Caco-2 (cell line): ENCODE measurements around the gene CASZ1. TPM values are rescaled to one million over a fixed set of nuclear protein-coding genes. Genes with fewer than 3 reads are reported as not detected.

ENCODE experiments used
- BruUV-seq: library from RNA; stranded (reverse); fragments of 400-500 nt; replicated peaks from 2 replicates; lab custom pipeline; 2021; lab: Mats Ljungman, UMichigan
- CTCF ChIA-PET: fragments of 300-600 bp; sonication (Branson Sonifier 250); formaldehyde crosslinking; loops from one replicate; lab custom pipeline; 2022; ENCODE audit warnings: antibody characterized with exemption; lab: Charles Lee
- POLR2A ChIA-PET: fragments of 300-600 bp; sonication (Branson Sonifier 250); formaldehyde crosslinking; loops from one replicate; lab custom pipeline; 2022; ENCODE audit warnings: antibody characterized with exemption; lab: Charles Lee
- DNase-seq, 2 experiments: peaks; one replicate each; pipeline versions ENCODE4 v3.0.0 to v3.0.0-alpha.2; 2020 to 2022
- H3K27me3 ChIP-seq: replicated peaks from 2 replicates; pipeline ENCODE4 v1.6.0; 2011; ENCODE audit warnings: low read length; ENCODE audit not compliant: control insufficient read depth, insufficient read depth
- H3K36me3 ChIP-seq: 2 replicates; pipeline ENCODE4 v1.5.1; 2011; ENCODE audit warnings: low read length; ENCODE audit not compliant: control insufficient read depth, insufficient read depth
- H3K4me1 ChIP-seq: fragments of 250-450 bp; sonication (Bioruptor Pico); 2 replicates; pipeline ENCODE4 v1.5.1; 2020; ENCODE audit warnings: mild to moderate bottlenecking
- H3K4me3 ChIP-seq: 2 replicates; pipeline ENCODE4 v1.5.1; 2011; ENCODE audit warnings: low read depth, mild to moderate bottlenecking, control low read depth, low read length
- H3K9me3 ChIP-seq: fragments of 250-450 bp; sonication (Bioruptor Pico); 2 replicates; pipeline ENCODE4 v1.5.1; 2020; ENCODE audit warnings: mild to moderate bottlenecking, moderate library complexity
- H3K27ac Mint-ChIP-seq: one replicate; pipeline ENCODE4 v1.8.0; 2022; ENCODE audit warnings: mixed read lengths; ENCODE audit not compliant: unreplicated experiment
- H3K27me3 Mint-ChIP-seq: one replicate; pipeline ENCODE4 v1.8.0; 2022; ENCODE audit warnings: mixed read lengths; ENCODE audit not compliant: insufficient read depth, unreplicated experiment
- H3K36me3 Mint-ChIP-seq: one replicate; pipeline ENCODE4 v1.8.0; 2022; ENCODE audit warnings: mild to moderate bottlenecking, mixed read lengths; ENCODE audit not compliant: insufficient read depth, unreplicated experiment
- H3K4me1 Mint-ChIP-seq: one replicate; pipeline ENCODE4 v1.8.0; 2022; ENCODE audit warnings: low read depth, mixed read lengths; ENCODE audit not compliant: unreplicated experiment
- H3K4me3 Mint-ChIP-seq: one replicate; pipeline ENCODE4 v1.8.0; 2022; ENCODE audit warnings: mild to moderate bottlenecking, moderate library complexity, mixed read lengths; ENCODE audit not compliant: unreplicated experiment
- H3K9me3 Mint-ChIP-seq: one replicate; pipeline ENCODE4 v1.8.0; 2022; ENCODE audit warnings: mixed read lengths; ENCODE audit not compliant: unreplicated experiment
- intact Hi-C: fragments of 100-400 bp; cut with micrococcal nuclease; formaldehyde crosslinking; loops from one replicate; pipeline ENCODE4 v1.10.0; 2022; ENCODE audit not compliant: unreplicated experiment
- total RNA-seq: library from RNA; stranded (reverse); gene quantifications from 2 replicates; pipeline ENCODE4 v1.2.3, GENCODE V29; 2022
- TF ChIP-seq, protein P1 (sequence below), 2 experiments: fragments of 200-600 bp in 1 of 2; IDR thresholded peaks; 1 replicate in 1 of 2; 2 replicates in 1 of 2; pipeline versions ENCODE4 v1.5.1 to v1.8.0; 2011 to 2022; ENCODE audit warnings: antibody characterized with exemption in 1 of 2, control low read depth in 1 of 2, inconsistent platforms in 1 of 2, low read depth in 1 of 2, low read length in 1 of 2, mild to moderate bottlenecking in 1 of 2, moderate library complexity in 1 of 2; ENCODE audit not compliant: insufficient read depth in 1 of 2, severe bottlenecking in 1 of 2, unreplicated experiment in 1 of 2

CASZ1 gene
- total RNA-seq, 1 experiment from 2014 or later = 10.9 TPM

DNA sequence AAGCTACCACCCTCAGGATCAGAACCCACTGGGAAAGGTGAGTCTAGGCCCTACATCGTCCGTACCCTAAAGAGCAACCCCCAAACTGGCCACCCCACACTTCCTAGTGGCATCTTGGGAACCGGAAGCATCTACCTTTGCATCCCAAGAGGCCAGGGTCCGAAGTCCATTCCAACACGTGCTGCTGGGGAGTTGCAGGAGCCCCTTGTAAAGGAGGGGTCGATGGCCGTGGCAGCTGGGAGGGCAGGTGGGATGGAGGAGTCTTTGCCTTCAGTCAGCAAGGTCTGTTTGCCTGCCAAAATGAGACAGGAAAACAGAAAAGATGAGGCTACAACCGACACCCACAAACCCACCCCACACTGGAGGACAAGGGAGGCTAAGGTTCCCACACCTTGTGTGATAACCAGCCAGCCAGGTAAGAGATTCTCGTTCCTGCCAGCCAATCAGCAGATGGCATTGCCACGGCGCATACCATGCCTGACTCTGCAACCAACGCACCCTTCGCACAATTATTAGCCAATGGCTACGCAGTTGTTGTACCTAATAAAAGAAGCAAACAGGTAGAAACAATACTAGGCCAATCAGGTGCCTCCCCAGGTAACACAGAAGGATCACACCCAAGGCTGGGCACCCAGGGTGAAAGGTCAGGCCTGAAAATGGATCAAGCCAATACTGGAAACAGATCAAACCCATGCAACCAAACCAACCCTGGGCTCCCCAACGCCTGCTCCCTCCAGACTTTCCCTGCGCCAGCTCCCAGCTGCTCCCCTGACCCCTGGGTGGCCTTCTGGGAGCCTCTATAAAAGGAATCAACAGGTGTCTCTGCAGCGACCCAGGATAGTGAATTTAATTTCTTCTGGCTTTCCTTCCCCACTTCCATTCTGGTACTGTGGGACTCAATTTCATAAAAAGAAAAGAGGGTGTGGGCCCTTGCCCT lies 35.6 kb downstream of the CASZ1 start:
- intact Hi-C loops = no loop called here
- ChIA-PET CTCF (no interaction called here), POLR2A (no interaction called here)
- BruUV-seq = no TSS peak
- Mint-ChIP-seq H3K4me3 (no peak overlapping the region), H3K4me1 (peaks cover 6% of the 10 kb centered on the region), H3K27me3 (no peaks in the 10 kb centered on the region), H3K9me3 (no peaks in the 10 kb centered on the region), H3K27ac (no peak overlapping the region), H3K36me3 (no peaks in the 10 kb centered on the region)
- TF ChIP-seq, protein P1, sequence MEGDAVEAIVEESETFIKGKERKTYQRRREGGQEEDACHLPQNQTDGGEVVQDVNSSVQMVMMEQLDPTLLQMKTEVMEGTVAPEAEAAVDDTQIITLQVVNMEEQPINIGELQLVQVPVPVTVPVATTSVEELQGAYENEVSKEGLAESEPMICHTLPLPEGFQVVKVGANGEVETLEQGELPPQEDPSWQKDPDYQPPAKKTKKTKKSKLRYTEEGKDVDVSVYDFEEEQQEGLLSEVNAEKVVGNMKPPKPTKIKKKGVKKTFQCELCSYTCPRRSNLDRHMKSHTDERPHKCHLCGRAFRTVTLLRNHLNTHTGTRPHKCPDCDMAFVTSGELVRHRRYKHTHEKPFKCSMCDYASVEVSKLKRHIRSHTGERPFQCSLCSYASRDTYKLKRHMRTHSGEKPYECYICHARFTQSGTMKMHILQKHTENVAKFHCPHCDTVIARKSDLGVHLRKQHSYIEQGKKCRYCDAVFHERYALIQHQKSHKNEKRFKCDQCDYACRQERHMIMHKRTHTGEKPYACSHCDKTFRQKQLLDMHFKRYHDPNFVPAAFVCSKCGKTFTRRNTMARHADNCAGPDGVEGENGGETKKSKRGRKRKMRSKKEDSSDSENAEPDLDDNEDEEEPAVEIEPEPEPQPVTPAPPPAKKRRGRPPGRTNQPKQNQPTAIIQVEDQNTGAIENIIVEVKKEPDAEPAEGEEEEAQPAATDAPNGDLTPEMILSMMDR (IDR thresholded peaks at IDR 0.05; ENCODE audit: insufficient read depth in 1 of 2, low read depth in 1 of 2, low read length in 1 of 2, severe bottlenecking in 1 of 2, unreplicated experiment in 1 of 2) = no peak
- Histone ChIP-seq H3K9me3 (no peaks in the 10 kb centered on the region), H3K27me3 (no peaks in the 10 kb centered on the region), H3K36me3 (no peaks in the 10 kb centered on the region), H3K4me3 (no peak overlapping the region), H3K4me1 (peaks cover 10% of the 10 kb centered on the region)
- DNase-seq = no peak

DNA sequence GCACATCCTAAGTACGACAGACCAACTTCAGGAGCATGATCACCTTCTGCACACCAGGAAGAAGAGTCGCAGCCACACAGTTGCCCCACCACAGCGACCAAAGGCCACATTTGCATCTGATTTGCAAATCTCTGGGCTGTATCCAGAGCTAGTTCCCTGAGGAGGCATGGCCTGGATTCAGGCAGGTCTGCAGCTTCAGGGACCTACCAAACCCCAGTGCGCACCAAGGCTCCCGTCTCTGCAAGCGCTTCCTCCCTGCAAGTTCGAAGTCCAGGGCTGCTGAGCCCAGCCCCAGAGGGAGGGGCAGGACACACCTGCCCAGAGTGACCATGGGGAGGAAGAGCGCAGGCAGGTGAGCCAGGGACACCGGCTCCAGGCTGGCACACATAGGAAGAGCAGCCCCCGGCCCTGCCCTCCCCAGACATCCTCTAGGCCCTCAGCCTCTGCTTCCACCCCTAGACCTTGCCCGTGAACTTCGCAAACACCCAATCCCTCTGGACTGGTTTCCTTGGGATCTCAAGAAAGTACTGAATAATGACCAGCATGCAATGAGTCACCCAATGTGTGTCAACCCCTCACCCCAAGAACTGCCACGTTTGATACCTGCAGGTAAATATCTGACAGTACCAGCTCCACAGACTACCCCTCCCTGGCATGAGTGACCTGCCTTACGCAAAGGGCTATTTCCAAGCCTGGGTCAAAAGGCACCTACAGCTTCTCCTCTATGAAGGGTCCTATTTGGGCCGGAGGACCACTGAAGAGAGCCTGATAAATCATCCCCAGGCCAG lies 36.8 kb downstream of the CASZ1 start:
- POLR2A ChIA-PET = no interaction called here
- H3K36me3 ChIP-seq = no peaks in the 10 kb centered on the region
- peak; percentile 36 to 61 for DNase-seq

DNA sequence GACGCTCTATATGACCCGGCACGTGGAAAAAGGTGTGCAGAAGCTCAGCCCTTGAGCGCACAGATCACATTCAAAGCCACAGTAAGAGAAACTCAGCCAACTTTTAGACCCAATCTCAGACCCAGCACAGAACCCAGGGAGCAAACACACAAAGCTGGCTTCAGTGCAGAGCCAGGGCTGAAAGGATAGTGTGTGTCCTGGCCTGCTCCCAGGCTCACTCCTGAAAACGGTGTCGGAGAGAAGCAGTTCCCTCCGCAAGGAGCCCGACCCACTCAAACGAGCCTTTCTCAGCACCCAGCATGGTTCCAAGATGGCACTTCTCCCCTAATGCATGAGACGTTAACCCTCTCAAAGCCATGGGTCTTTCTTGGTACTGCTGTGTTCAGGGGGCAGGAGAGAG lies 39.6 kb downstream of the CASZ1 start:
- peaks cover 10% of the 10 kb centered on the region for H3K4me1 ChIP-seq
- peaks cover 6% of the 10 kb centered on the region for H3K4me1 Mint-ChIP-seq
- ChIA-PET POLR2A (no interaction called here), CTCF (no interaction called here)
- H3K36me3 ChIP-seq = no peaks in the 10 kb centered on the region
- no peak overlapping the region for H3K4me3 ChIP-seq
- H3K36me3 Mint-ChIP-seq = no peaks in the 10 kb centered on the region
- no peak overlapping the region for H3K4me3 Mint-ChIP-seq
- no peaks in the 10 kb centered on the region for H3K27me3 ChIP-seq
- no peaks in the 10 kb centered on the region for H3K9me3 ChIP-seq
- BruUV-seq = no TSS peak
- no peaks in the 10 kb centered on the region for H3K27me3 Mint-ChIP-seq
- intact Hi-C loops = no loop called here
- H3K9me3 Mint-ChIP-seq = no peaks in the 10 kb centered on the region
- DNase-seq = no peak
- H3K27ac Mint-ChIP-seq = no peak overlapping the region
- TF ChIP-seq, protein P1 (IDR thresholded peaks at IDR 0.05; ENCODE audit: insufficient read depth in 1 of 2, low read depth in 1 of 2, low read length in 1 of 2, severe bottlenecking in 1 of 2, unreplicated experiment in 1 of 2) = no peak

More for the DNA sequence above, 36.8 kb downstream of the CASZ1 start:
- TF ChIP-seq, protein P1 (IDR thresholded peaks at IDR 0.05; ENCODE audit: insufficient read depth in 1 of 2, low read depth in 1 of 2, low read length in 1 of 2, severe bottlenecking in 1 of 2, unreplicated experiment in 1 of 2) = no peak
- H3K9me3 ChIP-seq = no peaks in the 10 kb centered on the region
- no peak overlapping the region for H3K4me3 Mint-ChIP-seq
- H3K27me3 Mint-ChIP-seq = no peaks in the 10 kb centered on the region
- peaks cover 6% of the 10 kb centered on the region for H3K4me1 Mint-ChIP-seq
- CTCF ChIA-PET = no interaction called here
- no peaks in the 10 kb centered on the region for H3K36me3 Mint-ChIP-seq
- intact Hi-C loops = no loop called here
- H3K27me3 ChIP-seq = no peaks in the 10 kb centered on the region
- BruUV-seq = no TSS peak
- H3K27ac Mint-ChIP-seq = no peak overlapping the region
- H3K9me3 Mint-ChIP-seq = no peaks in the 10 kb centered on the region
- H3K4me3 ChIP-seq = no peak overlapping the region
- peaks cover 10% of the 10 kb centered on the region for H3K4me1 ChIP-seq
